PC-9 (cell line): Measurements from ENCODE around the gene ILKAP. TPM values are rescaled to one million over a fixed set of nuclear protein-coding genes. Genes with fewer than 3 reads are reported as not detected.

Experiments
- BruUV-seq: library from RNA; stranded (reverse); fragments of 400-500 nt; replicated peaks from 2 replicates; lab custom pipeline; 2021; lab: Mats Ljungman, UMichigan
- CTCF ChIA-PET: fragments of 300-600 bp; sonication (Branson Sonifier 250); formaldehyde crosslinking; loops from one replicate; lab custom pipeline; 2022; ENCODE audit warnings: antibody characterized with exemption; lab: Charles Lee
- POLR2A ChIA-PET: fragments of 300-600 bp; sonication (Branson Sonifier 250); formaldehyde crosslinking; loops from one replicate; lab custom pipeline; 2022; ENCODE audit warnings: antibody characterized with exemption; ENCODE audit not compliant: unreplicated experiment; lab: Charles Lee
- DNase-seq, 2 experiments: peaks; one replicate each; pipeline versions ENCODE4 v3.0.0 to v3.0.0-alpha.2; 2015 to 2022; ENCODE audit warnings: mixed read lengths in 1 of 2
- H2AFZ ChIP-seq: fragments of 200-600 bp; sonication (generic); 2 replicates; pipeline ENCODE4 v1.8.1; 2017; ENCODE audit warnings: antibody characterized with exemption
- H3F3A ChIP-seq: fragments of 200-600 bp; sonication (generic); 2 replicates; pipeline ENCODE4 v1.8.1; 2017; ENCODE audit warnings: antibody characterized with exemption, mild to moderate bottlenecking, low read depth; ENCODE audit not compliant: insufficient read depth
- H3K27ac ChIP-seq: fragments of 200-600 bp; sonication (generic); 2 replicates; pipeline ENCODE4 v1.6.1; 2016; ENCODE audit warnings: mixed run types
- H3K27me3 ChIP-seq: fragments of 200-600 bp; sonication (generic); 2 replicates; pipeline ENCODE4 v1.6.1; 2016; ENCODE audit warnings: low read depth, mixed run types; ENCODE audit not compliant: insufficient read depth
- H3K36me3 ChIP-seq: fragments of 200-600 bp; sonication (generic); 2 replicates; pipeline ENCODE4 v1.6.1; 2016; ENCODE audit warnings: low read depth, mixed run types
- H3K4me1 ChIP-seq: fragments of 200-600 bp; sonication (generic); replicated peaks from 2 replicates; pipeline ENCODE4 v1.6.1; 2016; ENCODE audit warnings: mixed run types; ENCODE audit not compliant: insufficient read depth
- H3K4me2 ChIP-seq: fragments of 200-600 bp; sonication (generic); 2 replicates; pipeline ENCODE4 v1.6.1; 2017; ENCODE audit warnings: mixed run types
- H3K4me3 ChIP-seq: fragments of 200-600 bp; sonication (generic); 2 replicates; pipeline ENCODE4 v1.6.1; 2016; ENCODE audit warnings: mixed run types
- H3K79me2 ChIP-seq: fragments of 200-600 bp; sonication (generic); 2 replicates; pipeline ENCODE4 v1.6.1; 2017; ENCODE audit warnings: low read depth, mixed run types
- H3K9me2 ChIP-seq: fragments of 200-600 bp; sonication (generic); 2 replicates; pipeline ENCODE4 v1.8.1; 2017; ENCODE audit warnings: mild to moderate bottlenecking; ENCODE audit not compliant: insufficient read depth
- H3K9me3 ChIP-seq: fragments of 200-600 bp; sonication (generic); 2 replicates; pipeline ENCODE4 v1.8.1; 2016; ENCODE audit warnings: low read depth; ENCODE audit not compliant: insufficient read depth
- H4K20me1 ChIP-seq: fragments of 200-600 bp; sonication (generic); 2 replicates; pipeline ENCODE4 v1.8.1; 2017; ENCODE audit not compliant: insufficient read depth
- EZH2 ChIP-seq: fragments of 200-600 bp; sonication (generic); IDR thresholded peaks from 2 replicates; pipeline ENCODE4 v1.8.0; 2017; ENCODE audit warnings: antibody characterized with exemption, low read depth
- intact Hi-C: fragments of 100-400 bp; cut with micrococcal nuclease; formaldehyde crosslinking; loops from one replicate; pipeline ENCODE4 v1.10.0; 2022; ENCODE audit not compliant: unreplicated experiment
- total RNA-seq: library from RNA; stranded (reverse); gene quantifications from 2 replicates; pipeline ENCODE4 v1.2.3, GENCODE V29; 2021
- TF ChIP-seq, protein P1 (sequence below): fragments of 200-600 bp; sonication (generic); conservative IDR thresholded peaks from 2 replicates; pipeline ENCODE4 v1.6.1; 2017; ENCODE audit warnings: mixed run types, antibody characterized with exemption, mild to moderate bottlenecking, moderate library complexity

The ILKAP gene
- total RNA-seq, 1 experiment from 2014 or later, result 55.6 TPM

DNA sequence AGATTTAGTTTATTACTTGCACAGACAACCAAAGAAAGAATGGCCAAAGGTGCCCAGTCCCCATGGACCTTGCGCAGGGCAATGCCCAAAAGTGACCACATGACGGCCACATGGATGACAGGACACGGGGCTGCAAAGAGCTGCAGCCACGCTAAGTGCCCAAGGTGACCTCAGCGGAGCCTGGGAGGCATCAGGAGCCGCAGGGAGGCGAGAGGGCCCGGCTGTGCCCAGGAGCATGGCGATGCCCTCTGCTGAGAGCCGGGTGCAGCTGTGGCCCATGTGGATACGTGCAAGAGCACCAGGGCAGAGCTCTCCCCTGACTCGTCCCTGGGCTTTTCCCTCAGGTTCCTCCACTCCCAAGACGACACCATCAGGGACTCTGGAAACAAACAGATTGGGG is 21.6 kb upstream of the ILKAP start:
- CTCF ChIA-PET, result no interaction called here
- no peaks in the 10 kb centered on the region for H3F3A ChIP-seq
- POLR2A ChIA-PET, result interaction anchor here (0.5 to 0.6 kb wide), 2 partner anchors 24 to 139 kb away, joined by 5 to 6 read pairs; no protein-coding TSS in a partner anchor
- H3K79me2 ChIP-seq, result no peaks in the 10 kb centered on the region
- DNase-seq, result no peak
- H3K4me2 ChIP-seq, result no peak overlapping the region
- no peak overlapping the region for H2AFZ ChIP-seq
- no peaks in the 10 kb centered on the region for H4K20me1 ChIP-seq
- TF ChIP-seq, protein P1, sequence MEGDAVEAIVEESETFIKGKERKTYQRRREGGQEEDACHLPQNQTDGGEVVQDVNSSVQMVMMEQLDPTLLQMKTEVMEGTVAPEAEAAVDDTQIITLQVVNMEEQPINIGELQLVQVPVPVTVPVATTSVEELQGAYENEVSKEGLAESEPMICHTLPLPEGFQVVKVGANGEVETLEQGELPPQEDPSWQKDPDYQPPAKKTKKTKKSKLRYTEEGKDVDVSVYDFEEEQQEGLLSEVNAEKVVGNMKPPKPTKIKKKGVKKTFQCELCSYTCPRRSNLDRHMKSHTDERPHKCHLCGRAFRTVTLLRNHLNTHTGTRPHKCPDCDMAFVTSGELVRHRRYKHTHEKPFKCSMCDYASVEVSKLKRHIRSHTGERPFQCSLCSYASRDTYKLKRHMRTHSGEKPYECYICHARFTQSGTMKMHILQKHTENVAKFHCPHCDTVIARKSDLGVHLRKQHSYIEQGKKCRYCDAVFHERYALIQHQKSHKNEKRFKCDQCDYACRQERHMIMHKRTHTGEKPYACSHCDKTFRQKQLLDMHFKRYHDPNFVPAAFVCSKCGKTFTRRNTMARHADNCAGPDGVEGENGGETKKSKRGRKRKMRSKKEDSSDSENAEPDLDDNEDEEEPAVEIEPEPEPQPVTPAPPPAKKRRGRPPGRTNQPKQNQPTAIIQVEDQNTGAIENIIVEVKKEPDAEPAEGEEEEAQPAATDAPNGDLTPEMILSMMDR, result no peak
- TF ChIP-seq EZH2, result no peak
- H3K9me2 ChIP-seq, result no peaks in the 10 kb centered on the region
- no peaks in the 10 kb centered on the region for H3K4me1 ChIP-seq
- H3K4me3 ChIP-seq, result no peak overlapping the region
- H3K9me3 ChIP-seq, result no peaks in the 10 kb centered on the region
- H3K27ac ChIP-seq, result no peak overlapping the region
- peaks cover 19% of the 10 kb centered on the region for H3K27me3 ChIP-seq
- H3K36me3 ChIP-seq, result no peaks in the 10 kb centered on the region
- intact Hi-C loops, result no loop called here
- no TSS peak for BruUV-seq

DNA sequence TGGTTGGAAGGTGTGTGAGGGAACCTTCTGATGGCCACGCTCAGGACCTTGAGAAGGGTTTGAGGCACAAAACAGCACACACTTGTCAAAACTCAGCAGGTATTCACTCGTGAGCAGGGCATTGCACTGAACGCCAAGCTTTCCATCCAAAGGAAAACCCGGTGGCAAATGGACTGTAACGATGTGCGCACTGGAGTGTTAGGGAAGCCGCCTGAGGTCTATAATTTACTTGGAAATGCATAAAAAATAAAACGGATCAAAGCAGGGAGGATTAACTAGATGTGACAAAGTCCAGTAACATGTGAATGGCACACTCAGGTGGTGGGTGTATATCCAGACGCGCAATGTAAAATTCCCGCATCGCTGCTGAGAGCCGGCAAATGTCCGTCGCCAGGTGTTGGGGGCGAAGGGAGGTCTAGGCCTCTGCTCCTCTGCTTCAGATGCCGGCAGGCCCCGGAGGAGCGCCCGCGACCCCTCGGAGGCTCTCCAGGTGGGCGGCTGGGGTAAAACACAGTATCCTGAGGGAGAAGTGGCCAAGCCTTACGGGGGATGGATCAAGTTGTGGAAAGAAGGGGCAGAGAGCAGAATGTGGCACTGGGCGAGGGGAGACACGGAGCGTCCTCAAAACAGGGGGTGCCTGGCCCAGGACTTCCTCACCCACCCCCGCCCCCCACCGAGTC is 21.0 kb upstream of the ILKAP start:
- H3F3A ChIP-seq, result no peaks in the 10 kb centered on the region
- intact Hi-C loops, result no loop called here
- BruUV-seq, result no TSS peak
- H3K27ac ChIP-seq, result no peak overlapping the region
- no peaks in the 10 kb centered on the region for H3K9me3 ChIP-seq
- TF ChIP-seq EZH2, result no peak
- TF ChIP-seq, protein P1, result no peak
- no peak overlapping the region for H2AFZ ChIP-seq
- no peaks in the 10 kb centered on the region for H3K4me1 ChIP-seq
- H3K79me2 ChIP-seq, result no peaks in the 10 kb centered on the region
- no peak overlapping the region for H3K4me3 ChIP-seq
- H3K9me2 ChIP-seq, result no peaks in the 10 kb centered on the region
- ChIA-PET POLR2A (no interaction called here), CTCF (no interaction called here)
- no peaks in the 10 kb centered on the region for H4K20me1 ChIP-seq
- DNase-seq, result peak in 1 of 2 experiments; percentile 20
- H3K36me3 ChIP-seq, result no peaks in the 10 kb centered on the region
- H3K27me3 ChIP-seq, result peaks cover 16% of the 10 kb centered on the region
- no peak overlapping the region for H3K4me2 ChIP-seq

DNA sequence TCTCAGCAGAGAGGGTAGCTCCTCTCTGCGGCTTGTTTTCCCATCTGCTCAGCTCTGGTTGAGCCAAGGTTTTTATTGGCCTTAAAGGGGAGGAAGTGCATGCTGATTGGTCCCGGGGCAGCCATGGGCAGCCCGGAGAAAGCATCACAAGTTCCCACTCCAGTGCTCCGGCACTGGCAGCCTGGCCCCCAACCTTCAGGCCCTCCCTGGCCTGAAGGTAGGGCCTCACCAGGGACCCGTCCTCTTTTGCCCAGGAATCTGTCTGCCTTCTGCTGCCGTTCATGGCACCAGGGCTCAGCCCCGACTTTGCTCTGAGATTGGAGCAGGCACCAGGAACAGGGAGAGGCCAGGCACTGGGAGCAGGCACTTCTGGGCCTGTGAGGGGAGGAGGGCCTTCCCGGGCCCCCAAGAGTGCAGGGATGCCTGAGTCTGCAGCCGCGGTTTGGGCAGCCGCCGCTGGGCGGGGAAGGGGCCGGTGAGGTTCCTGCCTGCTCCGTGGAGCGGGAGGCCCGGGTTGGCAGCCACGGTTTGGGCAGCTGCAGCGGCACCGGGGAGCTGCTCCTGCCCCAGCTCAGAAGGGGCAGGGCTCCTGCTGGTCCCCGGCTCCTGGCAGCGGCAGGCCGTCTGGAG is 17.5 kb upstream of the ILKAP start:
- no peaks in the 10 kb centered on the region for H3K79me2 ChIP-seq
- H3F3A ChIP-seq, result no peaks in the 10 kb centered on the region
- intact Hi-C loops, result no loop called here
- no peak overlapping the region for H3K4me2 ChIP-seq
- POLR2A ChIA-PET, result no interaction called here
- no peak overlapping the region for H3K4me3 ChIP-seq
- no peaks in the 10 kb centered on the region for H3K4me1 ChIP-seq
- no peak for TF ChIP-seq EZH2
- TF ChIP-seq, protein P1, result no peak
- no peaks in the 10 kb centered on the region for H3K9me3 ChIP-seq
- no peaks in the 10 kb centered on the region; the same call in 1 of the 2 replicates for H3K27me3 ChIP-seq
- BruUV-seq, result no TSS peak
- no peak overlapping the region for H3K27ac ChIP-seq
- no peaks in the 10 kb centered on the region for H3K9me2 ChIP-seq
- DNase-seq, result peak in 1 of 2 experiments; percentile 30
- CTCF ChIA-PET, result no interaction called here
- H4K20me1 ChIP-seq, result no peaks in the 10 kb centered on the region
- H2AFZ ChIP-seq, result no peak overlapping the region
- H3K36me3 ChIP-seq, result no peaks in the 10 kb centered on the region
